PC-9 (cell line): ENCODE data around the gene MARCHF2. TPM values are rescaled to one million over a fixed set of nuclear protein-coding genes. Genes with fewer than 3 reads are reported as not detected.

Source experiments
- BruUV-seq: library from RNA; stranded (reverse); fragments of 400-500 nt; replicated peaks from 2 replicates; lab custom pipeline; 2021; lab: Mats Ljungman, UMichigan
- CTCF ChIA-PET: fragments of 300-600 bp; sonication (Branson Sonifier 250); formaldehyde crosslinking; loops from one replicate; lab custom pipeline; 2022; ENCODE audit warnings: antibody characterized with exemption; lab: Charles Lee
- POLR2A ChIA-PET: fragments of 300-600 bp; sonication (Branson Sonifier 250); formaldehyde crosslinking; loops from one replicate; lab custom pipeline; 2022; ENCODE audit warnings: antibody characterized with exemption; ENCODE audit not compliant: unreplicated experiment; lab: Charles Lee
- DNase-seq, 2 experiments: peaks; one replicate each; pipeline versions ENCODE4 v3.0.0 to v3.0.0-alpha.2; 2015 to 2022; ENCODE audit warnings: mixed read lengths in 1 of 2
- H2AFZ ChIP-seq: fragments of 200-600 bp; sonication (generic); 2 replicates; pipeline ENCODE4 v1.8.1; 2017; ENCODE audit warnings: antibody characterized with exemption
- H3F3A ChIP-seq: fragments of 200-600 bp; sonication (generic); 2 replicates; pipeline ENCODE4 v1.8.1; 2017; ENCODE audit warnings: antibody characterized with exemption, mild to moderate bottlenecking, low read depth; ENCODE audit not compliant: insufficient read depth
- H3K27ac ChIP-seq: fragments of 200-600 bp; sonication (generic); 2 replicates; pipeline ENCODE4 v1.6.1; 2016; ENCODE audit warnings: mixed run types
- H3K27me3 ChIP-seq: fragments of 200-600 bp; sonication (generic); 2 replicates; pipeline ENCODE4 v1.6.1; 2016; ENCODE audit warnings: low read depth, mixed run types; ENCODE audit not compliant: insufficient read depth
- H3K36me3 ChIP-seq: fragments of 200-600 bp; sonication (generic); 2 replicates; pipeline ENCODE4 v1.6.1; 2016; ENCODE audit warnings: low read depth, mixed run types
- H3K4me1 ChIP-seq: fragments of 200-600 bp; sonication (generic); replicated peaks from 2 replicates; pipeline ENCODE4 v1.6.1; 2016; ENCODE audit warnings: mixed run types; ENCODE audit not compliant: insufficient read depth
- H3K4me2 ChIP-seq: fragments of 200-600 bp; sonication (generic); 2 replicates; pipeline ENCODE4 v1.6.1; 2017; ENCODE audit warnings: mixed run types
- H3K4me3 ChIP-seq: fragments of 200-600 bp; sonication (generic); 2 replicates; pipeline ENCODE4 v1.6.1; 2016; ENCODE audit warnings: mixed run types
- H3K79me2 ChIP-seq: fragments of 200-600 bp; sonication (generic); 2 replicates; pipeline ENCODE4 v1.6.1; 2017; ENCODE audit warnings: low read depth, mixed run types
- H3K9me2 ChIP-seq: fragments of 200-600 bp; sonication (generic); 2 replicates; pipeline ENCODE4 v1.8.1; 2017; ENCODE audit warnings: mild to moderate bottlenecking; ENCODE audit not compliant: insufficient read depth
- H3K9me3 ChIP-seq: fragments of 200-600 bp; sonication (generic); 2 replicates; pipeline ENCODE4 v1.8.1; 2016; ENCODE audit warnings: low read depth; ENCODE audit not compliant: insufficient read depth
- H4K20me1 ChIP-seq: fragments of 200-600 bp; sonication (generic); 2 replicates; pipeline ENCODE4 v1.8.1; 2017; ENCODE audit not compliant: insufficient read depth
- EZH2 ChIP-seq: fragments of 200-600 bp; sonication (generic); IDR thresholded peaks from 2 replicates; pipeline ENCODE4 v1.8.0; 2017; ENCODE audit warnings: antibody characterized with exemption, low read depth
- intact Hi-C: fragments of 100-400 bp; cut with micrococcal nuclease; formaldehyde crosslinking; loops from one replicate; pipeline ENCODE4 v1.10.0; 2022; ENCODE audit not compliant: unreplicated experiment
- total RNA-seq: library from RNA; stranded (reverse); gene quantifications from 2 replicates; pipeline ENCODE4 v1.2.3, GENCODE V29; 2021
- TF ChIP-seq, protein P1 (sequence below): fragments of 200-600 bp; sonication (generic); conservative IDR thresholded peaks from 2 replicates; pipeline ENCODE4 v1.6.1; 2017; ENCODE audit warnings: mixed run types, antibody characterized with exemption, mild to moderate bottlenecking, moderate library complexity

Gene MARCHF2
- total RNA-seq, 1 experiment from 2014 or later: 16.6 TPM

DNA sequence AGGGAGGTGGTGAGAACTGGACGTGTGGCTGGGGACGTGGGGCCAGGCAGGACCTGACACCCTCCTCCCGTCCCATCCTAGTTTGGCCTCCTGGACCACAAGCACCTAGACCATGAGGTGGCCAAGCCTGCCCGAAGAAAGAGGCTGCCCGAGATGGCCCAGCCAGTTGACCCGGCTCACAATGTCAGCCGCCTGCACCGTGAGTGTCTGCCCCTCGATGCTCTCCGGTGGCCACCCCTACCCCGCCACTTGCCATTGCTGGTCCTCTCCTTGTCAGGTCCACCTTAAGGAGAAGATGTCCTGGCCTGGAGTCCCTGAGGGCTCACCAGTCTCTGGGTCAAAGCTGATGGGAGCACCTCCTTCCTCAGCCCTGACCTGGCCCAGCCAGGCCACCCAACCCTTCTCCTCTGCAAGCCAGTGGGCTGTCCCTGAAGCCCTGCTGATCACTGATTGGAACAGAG is 47.0 kb upstream of the MARCHF2 start:
- H3K27ac ChIP-seq: no peak overlapping the region
- no peaks in the 10 kb centered on the region for H3K79me2 ChIP-seq
- intact Hi-C loops: loop anchor here (10.0 kb wide), 1 partner anchor 89 kb away; no protein-coding TSS in a partner anchor
- ChIA-PET POLR2A (interaction anchor here (0.7 kb wide), 1 partner anchor 15 kb away, joined by 3 read pairs; no protein-coding TSS in a partner anchor), CTCF (no interaction called here)
- BruUV-seq: no TSS peak
- no peak for DNase-seq
- H3K4me1 ChIP-seq: peaks cover 44% of the 10 kb centered on the region
- no peaks in the 10 kb centered on the region for H4K20me1 ChIP-seq
- H3K9me3 ChIP-seq: no peaks in the 10 kb centered on the region
- H3K27me3 ChIP-seq: no peaks in the 10 kb centered on the region
- peaks cover 32% of the 10 kb centered on the region for H3F3A ChIP-seq
- H3K9me2 ChIP-seq: no peaks in the 10 kb centered on the region
- H2AFZ ChIP-seq: no peak overlapping the region
- H3K4me3 ChIP-seq: no peak overlapping the region
- TF ChIP-seq, protein P1, sequence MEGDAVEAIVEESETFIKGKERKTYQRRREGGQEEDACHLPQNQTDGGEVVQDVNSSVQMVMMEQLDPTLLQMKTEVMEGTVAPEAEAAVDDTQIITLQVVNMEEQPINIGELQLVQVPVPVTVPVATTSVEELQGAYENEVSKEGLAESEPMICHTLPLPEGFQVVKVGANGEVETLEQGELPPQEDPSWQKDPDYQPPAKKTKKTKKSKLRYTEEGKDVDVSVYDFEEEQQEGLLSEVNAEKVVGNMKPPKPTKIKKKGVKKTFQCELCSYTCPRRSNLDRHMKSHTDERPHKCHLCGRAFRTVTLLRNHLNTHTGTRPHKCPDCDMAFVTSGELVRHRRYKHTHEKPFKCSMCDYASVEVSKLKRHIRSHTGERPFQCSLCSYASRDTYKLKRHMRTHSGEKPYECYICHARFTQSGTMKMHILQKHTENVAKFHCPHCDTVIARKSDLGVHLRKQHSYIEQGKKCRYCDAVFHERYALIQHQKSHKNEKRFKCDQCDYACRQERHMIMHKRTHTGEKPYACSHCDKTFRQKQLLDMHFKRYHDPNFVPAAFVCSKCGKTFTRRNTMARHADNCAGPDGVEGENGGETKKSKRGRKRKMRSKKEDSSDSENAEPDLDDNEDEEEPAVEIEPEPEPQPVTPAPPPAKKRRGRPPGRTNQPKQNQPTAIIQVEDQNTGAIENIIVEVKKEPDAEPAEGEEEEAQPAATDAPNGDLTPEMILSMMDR: no peak
- no peak for TF ChIP-seq EZH2
- H3K4me2 ChIP-seq: no peak overlapping the region
- no peaks in the 10 kb centered on the region for H3K36me3 ChIP-seq

DNA sequence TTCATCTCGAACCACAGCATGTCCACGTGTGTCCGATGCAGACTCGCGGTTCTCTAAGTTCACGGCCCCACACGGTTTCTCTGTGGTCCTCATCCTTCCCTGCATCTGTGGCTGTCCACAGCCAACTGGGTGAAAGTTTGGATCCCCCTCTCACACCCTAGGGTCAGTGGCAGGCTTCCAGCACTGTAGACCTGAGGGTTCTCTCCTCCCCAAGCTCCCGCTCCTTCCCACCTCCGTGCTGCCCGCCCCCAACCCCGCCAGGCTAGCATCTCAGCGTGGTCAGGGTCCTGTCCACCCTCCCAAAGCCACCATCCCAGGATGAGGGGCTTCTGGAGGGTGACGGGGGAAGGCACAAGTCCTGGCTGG is 46.2 kb upstream of the MARCHF2 start:
- Histone ChIP-seq H3K9me2 (no peaks in the 10 kb centered on the region), H3K4me2 (peak overlapping the region; percentile 36), H3K27me3 (no peaks in the 10 kb centered on the region), H3K9me3 (no peaks in the 10 kb centered on the region), H3F3A (peaks cover 29% of the 10 kb centered on the region), H3K36me3 (no peaks in the 10 kb centered on the region), H3K27ac (no peak overlapping the region), H3K4me3 (no peak overlapping the region), H2AFZ (no peak overlapping the region), H4K20me1 (no peaks in the 10 kb centered on the region), H3K79me2 (no peaks in the 10 kb centered on the region), H3K4me1 (peaks cover 37% of the 10 kb centered on the region)
- ChIA-PET POLR2A (no interaction called here), CTCF (no interaction called here)
- intact Hi-C loops: loop anchor here (10.0 kb wide), 1 partner anchor 88 kb away; no protein-coding TSS in a partner anchor
- DNase-seq: no peak
- no peak for TF ChIP-seq EZH2
- TF ChIP-seq, protein P1: no peak
- no TSS peak for BruUV-seq

DNA sequence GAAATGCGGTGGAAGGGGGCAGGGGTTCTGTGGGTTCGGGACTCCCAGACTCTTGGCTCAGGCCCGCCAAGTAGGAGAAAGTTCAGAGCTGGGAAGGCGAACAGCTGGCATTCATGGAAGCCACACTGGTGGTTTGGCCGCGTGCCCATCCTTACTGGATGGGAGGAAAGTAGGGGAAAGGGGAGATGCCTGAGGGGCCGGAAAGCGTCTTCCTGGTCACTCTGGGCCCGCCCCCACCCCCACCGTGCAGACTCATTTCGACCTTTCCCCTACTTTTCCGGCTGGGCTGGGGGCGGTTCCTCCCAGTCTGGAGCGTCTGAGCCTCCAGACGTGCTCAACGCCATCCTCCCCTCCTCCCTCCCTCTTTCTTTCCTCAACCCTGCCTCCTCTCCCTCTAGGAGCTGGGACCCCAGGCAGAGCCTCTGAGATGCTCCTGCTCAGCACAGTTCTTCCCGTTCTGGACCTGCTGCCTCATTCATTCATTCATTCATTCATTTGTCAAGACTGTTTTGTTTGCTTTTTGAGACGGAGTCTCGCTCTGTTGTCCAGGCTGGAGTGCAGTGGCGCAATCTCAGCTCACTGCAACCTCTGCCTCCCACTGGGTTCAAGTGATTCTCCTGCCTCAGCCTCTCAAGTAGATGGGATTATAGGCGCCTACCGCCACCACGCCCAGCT is 45.6 kb upstream of the MARCHF2 start:
- Histone ChIP-seq H3F3A (peaks cover 25% of the 10 kb centered on the region), H3K4me1 (peaks cover 34% of the 10 kb centered on the region), H3K9me2 (no peaks in the 10 kb centered on the region), H3K27me3 (no peaks in the 10 kb centered on the region), H3K27ac (no peak overlapping the region), H3K36me3 (no peaks in the 10 kb centered on the region), H3K9me3 (no peaks in the 10 kb centered on the region), H4K20me1 (no peaks in the 10 kb centered on the region), H3K79me2 (no peaks in the 10 kb centered on the region), H3K4me2 (peak overlapping the region; percentile 67), H2AFZ (no peak overlapping the region), H3K4me3 (no peak overlapping the region)
- ChIA-PET POLR2A (no interaction called here), CTCF (no interaction called here)
- BruUV-seq: no TSS peak
- DNase-seq: peak; percentile 89 to 90
- intact Hi-C loops: loop anchor here (10.0 kb wide), 1 partner anchor 87 kb away; no protein-coding TSS in a partner anchor
- no peak for TF ChIP-seq EZH2
- TF ChIP-seq, protein P1: no peak
